ENCODE data around the gene GSN. TPM values are rescaled to one million over a fixed set of nuclear protein-coding genes. Genes with fewer than 3 reads are reported as not detected.

Gene GSN
- total and polyA plus RNA-seq, 2 of the 13 experiments (the other 11 are each of a cell fraction or from before 2014, with no cell fraction given), result 294 to 307 TPM

GRCh38 chr9:121286973-121287741 lies 19.2 kb downstream of the GSN start (continued):
- TF ChIP-seq CREB3 (CRISPR knock-in tag; IDR thresholded peaks at IDR 0.05) (no peak), JARID2 (CRISPR knock-in tag; IDR thresholded peaks at IDR 0.05; ENCODE audit: insufficient replicate concordance) (no peak), ZFP41 (CRISPR knock-in tag; IDR thresholded peaks at IDR 0.05; ENCODE audit: borderline replicate concordance) (no peak), ZNF691 (CRISPR knock-in tag; IDR thresholded peaks at IDR 0.05; ENCODE audit: borderline replicate concordance, low read depth) (no peak), ZNF776 (CRISPR knock-in tag; IDR thresholded peaks at IDR 0.05) (no peak), EP300 (IDR thresholded peaks at IDR 0.05; ENCODE audit: low read depth in 2 of 2, low read length in 2 of 2) (peak in 1 of 2 experiments; percentile 90; a peak in 2 of 4 replicates), EP300 (CRISPR knock-in tag; IDR thresholded peaks at IDR 0.05; ENCODE audit: borderline replicate concordance) (peak; percentile 81; the same call in 1 of the 2 replicates), FOXK1 (CRISPR knock-in tag; IDR thresholded peaks at IDR 0.05; ENCODE audit: borderline replicate concordance, low read depth) (peak; percentile 61; the same call in 1 of the 2 replicates), SOX13 (IDR thresholded peaks at IDR 0.05) (peak; percentile 94), SOX13 (CRISPR knock-in tag; conservative IDR thresholded peaks at IDR 0.05 in 1 of 2, IDR thresholded peaks at IDR 0.05 in 1 of 2) (peak in 1 of 2 experiments; percentile 97; a peak in 2 of 4 replicates), ZNF557 (CRISPR knock-in tag; IDR thresholded peaks at IDR 0.05) (no peak), PLSCR1 (CRISPR knock-in tag; IDR thresholded peaks at IDR 0.05; ENCODE audit: borderline replicate concordance) (no peak), FOXO4 (CRISPR knock-in tag; conservative IDR thresholded peaks at IDR 0.05) (no peak), RFXAP (CRISPR knock-in tag; IDR thresholded peaks at IDR 0.05; ENCODE audit: borderline replicate concordance) (no peak), ZZZ3 (CRISPR knock-in tag; IDR thresholded peaks at IDR 0.05; ENCODE audit: borderline replicate concordance) (no peak), KDM5B (CRISPR knock-in tag; IDR thresholded peaks at IDR 0.05; ENCODE audit: borderline replicate concordance) (no peak), TRIM22 (IDR thresholded peaks at IDR 0.05) (no peak), ZNF34 (CRISPR knock-in tag; IDR thresholded peaks at IDR 0.05; ENCODE audit: borderline replicate concordance) (no peak), CHD4 (IDR thresholded peaks at IDR 0.05; ENCODE audit: borderline replicate concordance, low read length) (0 out of 2 replicates have a peak, but pooled peaks have one; percentile 62), HBP1 (CRISPR knock-in tag; IDR thresholded peaks at IDR 0.05; ENCODE audit: low read depth) (peak; percentile 73; the same call in 1 of the 2 replicates), ZNF781 (CRISPR knock-in tag; IDR thresholded peaks at IDR 0.05; ENCODE audit: borderline replicate concordance, not compliant biosample characterization) (peak; percentile 55)

All from HepG2 (cell line).